GM18951 (cell line): Measurements from ENCODE around the gene SPINDOC.
"Not testable (repeated sequence)": the region's sequence is repeated elsewhere in the genome, so short reads cannot be mapped to it uniquely, and the experiment has no call there.

Source experiments
- POLR2A ChIP-seq: IDR thresholded peaks from 4 replicates; pipeline ENCODE4 v1.6.1; 2011; ENCODE audit warnings: mild to moderate bottlenecking; ENCODE audit not compliant: insufficient read length, insufficient read depth; ENCODE audit errors: extremely low read depth
- in situ Hi-C: fragments of 300-500 bp; cut with MboI; formaldehyde crosslinking; loops from one replicate; pipeline ENCODE4 v1.12.0; 2022; ENCODE audit warnings: low sequenced_read_pairs, mixed read lengths, inconsistent platforms; ENCODE audit not compliant: unreplicated experiment

Gene SPINDOC

GRCh38 chr11:63769714-63770455 is 43.4 kb upstream of the SPINDOC start:
- in situ Hi-C loops = no loop called here
- TF ChIP-seq POLR2A = no peak

DNA sequence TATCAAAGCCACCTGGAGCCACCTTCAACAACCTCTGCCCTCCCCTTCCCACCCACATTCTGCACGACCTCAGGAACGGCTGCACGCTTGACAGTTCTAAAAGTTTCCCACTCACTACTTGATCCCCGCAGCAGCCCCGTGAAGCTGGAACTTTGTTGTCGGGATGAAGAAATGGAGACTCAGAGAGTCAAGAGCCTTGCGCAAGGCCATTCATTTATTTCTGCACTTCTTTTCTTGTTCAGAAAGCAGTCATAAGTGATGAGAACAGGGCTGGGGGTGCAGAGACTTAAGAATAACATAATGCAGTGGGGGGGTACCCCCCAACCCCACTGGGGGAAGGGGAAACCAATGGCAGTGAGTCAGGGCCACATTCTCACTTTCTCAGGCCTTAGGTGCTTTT is 42.5 kb upstream of the SPINDOC start:
- in situ Hi-C loops = no loop called here
- TF ChIP-seq POLR2A = no peak

GRCh38 chr11:63771741-63772318 is 41.4 kb upstream of the SPINDOC start:
- in situ Hi-C loops = not testable (repeated sequence)

DNA sequence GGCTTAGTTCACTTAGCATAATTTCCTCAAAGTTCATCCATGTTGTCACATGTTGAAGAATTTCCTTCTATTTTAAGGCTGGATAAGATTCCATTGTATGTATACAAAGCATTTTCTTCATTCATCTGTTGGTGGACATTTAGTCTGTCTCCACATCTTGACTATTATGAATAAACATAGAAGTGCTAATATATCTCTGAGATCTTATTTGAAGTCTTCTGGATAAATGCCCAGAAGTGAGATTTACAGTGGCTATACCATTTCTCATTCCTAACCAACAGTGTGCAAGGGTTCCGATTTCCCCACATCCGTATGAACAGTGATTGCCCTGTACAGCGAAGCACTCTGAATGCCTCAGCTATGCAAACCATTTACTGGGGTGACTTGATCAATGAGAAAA is 38.1 kb upstream of the SPINDOC start:
- in situ Hi-C loops = no loop called here
- TF ChIP-seq POLR2A = no peak

- in situ Hi-C loops = no loop called here
- no peak for TF ChIP-seq POLR2A
These were observed 34.2 kb upstream of the SPINDOC start for GRCh38 chr11:63779039-63779438.

- no peak for TF ChIP-seq POLR2A
- in situ Hi-C loops = no loop called here
These were observed 30.5 kb upstream of the SPINDOC start for GRCh38 chr11:63782749-63783148.

DNA sequence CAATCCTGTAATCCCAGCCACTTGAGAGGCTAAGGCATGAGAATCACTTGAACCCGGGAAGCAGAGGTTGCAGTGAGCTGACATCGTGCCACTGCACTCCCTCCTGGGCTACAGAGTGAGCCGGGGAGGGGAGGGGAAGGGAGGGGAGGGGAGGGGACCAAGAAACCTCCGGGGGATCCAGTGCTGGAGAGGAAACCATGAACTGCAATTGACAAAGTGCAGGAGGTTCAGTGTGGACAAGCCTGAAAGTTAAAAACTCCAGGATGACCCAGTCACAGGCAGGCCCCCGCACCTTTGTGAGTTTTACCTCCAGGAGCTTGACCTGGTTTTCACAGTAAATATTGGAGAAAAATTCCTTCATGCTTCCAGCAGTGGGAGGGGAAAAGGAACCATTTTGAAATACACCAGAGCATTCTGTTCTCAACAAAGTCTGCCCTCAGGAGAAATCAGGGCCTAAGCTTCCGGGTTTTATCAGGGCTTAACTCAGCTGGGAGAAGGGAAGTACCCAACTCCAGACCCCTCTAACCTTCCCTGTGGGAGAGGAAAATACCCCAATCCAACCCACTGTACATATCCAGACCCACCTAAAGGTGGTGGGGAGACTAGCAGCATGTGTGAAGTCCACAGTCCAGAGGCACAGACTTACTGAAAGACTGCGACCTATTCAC is 29.2 kb upstream of the SPINDOC start:
- in situ Hi-C loops = no loop called here
- TF ChIP-seq POLR2A = no peak

DNA sequence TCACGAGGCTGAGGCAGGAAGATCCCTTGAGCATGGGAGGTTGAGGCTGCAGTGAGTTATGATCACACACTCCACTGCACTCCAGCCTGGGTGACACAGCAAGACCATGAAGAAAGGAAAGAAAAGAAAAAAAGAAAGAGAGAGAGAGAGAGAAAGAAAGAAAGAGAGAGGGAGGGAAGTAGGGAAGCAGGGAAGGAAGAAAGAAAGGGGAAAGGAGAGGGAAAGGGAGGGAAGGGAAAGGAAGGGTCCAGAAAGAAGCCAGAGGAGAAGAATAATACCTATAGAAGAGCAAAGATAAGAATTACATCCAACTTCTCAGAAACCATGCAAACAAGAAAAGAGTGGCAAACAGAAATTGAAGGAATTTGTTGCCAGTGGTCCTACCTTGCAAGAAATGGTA is 27.4 kb upstream of the SPINDOC start:
- no peak for TF ChIP-seq POLR2A
- in situ Hi-C loops = no loop called here

- in situ Hi-C loops = no loop called here
- no peak for TF ChIP-seq POLR2A
These were observed 21.6 kb upstream of the SPINDOC start for GRCh38 chr11:63791495-63792167.

DNA sequence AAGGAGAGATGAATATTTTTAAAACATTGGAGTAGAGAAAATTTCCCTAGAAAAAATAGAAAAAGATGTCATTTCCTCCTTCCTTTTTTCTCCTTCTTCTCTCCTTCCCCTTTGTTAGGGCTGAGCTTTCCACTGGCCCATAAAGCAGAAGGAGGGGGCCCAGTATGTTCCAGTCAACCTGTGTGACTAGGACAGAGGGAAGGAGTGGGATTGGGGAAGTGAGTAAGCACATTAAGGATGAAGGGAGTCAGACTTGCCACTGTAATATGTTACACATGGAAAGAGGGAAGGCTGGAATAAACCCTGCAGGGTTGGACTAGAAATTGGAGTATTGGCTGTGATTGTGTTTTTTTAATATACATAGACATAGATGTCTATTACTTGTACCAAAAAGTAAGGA is 20.1 kb upstream of the SPINDOC start:
- in situ Hi-C loops = no loop called here
- TF ChIP-seq POLR2A = no peak

DNA sequence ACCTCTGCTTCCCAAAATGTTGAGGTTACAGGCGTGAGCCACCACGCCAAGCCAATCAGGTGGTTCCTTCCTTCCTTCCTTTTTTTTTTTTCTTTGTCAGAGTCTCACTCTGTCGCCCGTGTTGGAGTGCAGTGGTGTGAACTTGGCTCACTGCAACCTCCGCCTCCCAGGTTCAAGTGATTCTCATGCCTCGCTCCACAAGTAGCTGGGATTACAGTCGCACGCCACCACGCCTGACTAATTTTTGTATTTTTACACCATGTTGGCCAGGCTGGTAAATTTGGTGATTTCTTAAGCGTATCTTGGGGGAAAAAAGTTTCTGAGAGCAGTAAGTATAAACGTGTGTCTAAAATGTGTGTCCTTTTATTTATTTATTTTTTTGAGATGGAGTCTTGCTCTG is 18.2 kb upstream of the SPINDOC start:
- in situ Hi-C loops = no loop called here
- no peak for TF ChIP-seq POLR2A

- in situ Hi-C loops = no loop called here
- no peak for TF ChIP-seq POLR2A
These were observed 12.3 kb upstream of the SPINDOC start for GRCh38 chr11:63800921-63801320.

DNA sequence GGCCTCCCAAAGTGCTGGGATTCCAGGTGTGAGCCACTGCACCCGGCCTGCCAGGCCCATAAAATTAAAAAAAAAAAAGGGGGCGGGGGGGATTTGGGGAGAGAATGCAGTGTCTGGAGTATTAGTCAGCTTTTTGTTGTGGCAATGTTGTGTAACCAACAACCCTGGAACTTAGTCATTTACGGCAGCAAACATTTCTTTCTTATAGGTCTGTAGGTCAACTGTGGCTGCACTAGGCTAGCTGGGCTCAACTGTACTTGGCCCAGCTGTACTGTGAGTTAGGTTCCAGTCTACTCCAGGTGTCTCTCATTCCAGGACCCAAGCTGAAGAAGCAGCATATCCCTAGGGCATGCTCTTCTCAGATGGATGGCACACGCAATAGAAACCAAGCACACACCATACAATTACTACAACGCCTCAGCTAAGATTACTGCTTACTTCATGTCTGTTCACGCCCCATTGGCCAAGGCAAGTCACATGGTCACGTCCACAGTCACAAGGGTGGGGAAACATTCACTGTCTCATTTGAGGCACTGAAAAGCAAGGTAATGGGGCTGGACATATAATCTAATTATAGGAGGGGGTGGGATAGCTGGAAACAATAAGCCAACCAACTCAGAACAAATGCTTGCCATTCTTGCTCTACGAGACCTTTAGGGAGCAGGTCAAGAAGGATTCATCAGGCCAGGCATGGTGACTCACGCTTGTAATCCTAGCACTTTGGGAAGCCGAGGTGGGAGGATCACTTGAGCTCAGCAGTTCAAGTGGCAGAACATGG is 10.4 kb upstream of the SPINDOC start:
- TF ChIP-seq POLR2A = no peak
- in situ Hi-C loops = no loop called here

DNA sequence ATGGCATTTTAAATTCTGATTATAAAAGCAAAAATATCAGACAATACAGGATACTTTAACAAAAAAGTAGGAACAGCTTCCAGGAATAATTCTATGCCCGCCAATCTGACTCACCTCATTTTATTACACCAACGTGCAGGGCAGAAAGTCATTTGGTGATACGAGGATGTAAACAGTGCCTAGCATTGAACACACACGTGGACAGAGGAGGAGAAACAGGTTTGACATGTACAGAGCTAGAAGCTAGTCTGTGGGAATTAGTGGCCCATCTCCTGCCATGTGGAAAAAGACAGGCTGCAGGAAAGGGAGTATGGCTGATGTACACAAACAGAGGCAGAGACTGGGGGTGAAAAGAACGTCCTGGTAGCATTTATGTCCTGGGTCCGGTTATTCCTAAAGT is 9.0 kb upstream of the SPINDOC start:
- in situ Hi-C loops = no loop called here
- TF ChIP-seq POLR2A = no peak
